GM19372 (cell line): ENCODE data around the gene NET1.

ENCODE experiments used
- ATAC-seq: cut with Tn5 transposase; IDR thresholded peaks from one replicate; pipeline ENCODE4 v1.9.1; 2021; ENCODE audit warnings: mild to moderate bottlenecking, low read depth, moderate library complexity; ENCODE audit not compliant: unreplicated experiment

NET1 gene

DNA sequence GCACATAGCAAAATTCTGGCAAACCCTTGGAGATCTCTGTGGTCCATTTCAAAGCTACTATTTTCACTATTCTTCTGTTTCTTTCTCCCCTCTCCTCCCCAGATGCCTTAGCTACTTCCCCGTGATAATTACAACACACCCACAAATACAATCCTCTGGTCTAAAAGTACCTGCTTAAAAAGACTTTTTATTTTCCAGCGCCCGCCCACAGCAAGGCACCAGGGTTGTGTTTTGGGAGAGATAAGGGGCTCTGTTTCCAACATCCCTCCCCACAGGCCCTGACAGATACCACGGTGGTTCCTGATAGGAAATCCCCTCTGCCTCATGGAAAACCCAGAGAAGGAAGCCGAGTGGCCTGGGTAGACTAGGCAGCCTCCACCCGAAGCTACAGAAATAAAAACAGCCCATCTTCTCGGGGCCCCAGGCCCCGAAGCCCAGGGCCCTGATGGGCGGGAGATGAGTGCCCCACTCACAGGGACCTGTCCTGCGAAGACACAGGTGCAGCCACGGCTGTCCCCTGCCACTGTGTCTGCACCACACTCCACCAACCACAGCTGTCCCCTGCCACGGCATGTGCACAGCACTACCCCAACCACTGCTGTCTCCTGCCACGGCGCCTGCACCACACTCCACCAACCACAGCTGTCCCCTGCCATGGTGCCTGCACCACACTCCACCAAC, 67.3 kb downstream of the NET1 start:
- no peak for ATAC-seq

DNA sequence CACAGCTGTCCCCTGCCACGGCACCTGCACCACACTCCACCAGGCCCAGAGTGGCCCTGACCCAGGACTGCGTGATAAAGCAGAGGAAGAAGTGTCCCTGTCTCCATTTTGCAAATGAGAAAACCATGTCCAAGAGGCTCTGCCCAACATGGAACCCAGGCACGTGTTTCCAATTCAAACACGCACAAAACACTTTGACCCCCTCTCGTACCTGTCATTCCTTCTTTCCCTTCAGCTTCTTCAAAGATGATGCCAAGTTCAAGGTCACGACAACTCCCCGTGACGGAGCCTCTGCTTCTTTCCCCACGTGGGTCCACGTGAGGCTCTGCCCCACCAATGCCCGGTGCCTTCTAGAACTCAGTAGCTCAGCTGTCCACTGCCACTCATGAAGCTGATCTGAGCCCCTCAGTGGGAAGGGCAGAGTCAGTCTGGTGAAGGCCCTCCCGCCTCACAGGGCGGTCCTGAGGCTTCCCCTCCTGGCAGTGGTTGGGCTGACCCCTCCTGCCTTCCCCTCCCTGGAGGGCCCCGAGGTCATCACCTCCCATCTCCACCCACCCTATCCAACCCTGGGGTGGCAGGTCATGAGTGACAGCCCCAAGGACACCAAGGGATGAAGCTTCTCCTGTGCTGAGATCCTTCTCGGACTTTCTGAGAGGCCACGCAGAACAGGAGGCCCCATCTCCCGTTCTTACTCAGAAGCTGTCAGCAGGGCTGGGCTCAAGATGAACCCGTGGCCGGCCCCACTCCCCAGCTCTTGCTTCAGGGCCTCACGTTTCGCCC, 68.0 kb downstream of the NET1 start:
- no peak for ATAC-seq

DNA sequence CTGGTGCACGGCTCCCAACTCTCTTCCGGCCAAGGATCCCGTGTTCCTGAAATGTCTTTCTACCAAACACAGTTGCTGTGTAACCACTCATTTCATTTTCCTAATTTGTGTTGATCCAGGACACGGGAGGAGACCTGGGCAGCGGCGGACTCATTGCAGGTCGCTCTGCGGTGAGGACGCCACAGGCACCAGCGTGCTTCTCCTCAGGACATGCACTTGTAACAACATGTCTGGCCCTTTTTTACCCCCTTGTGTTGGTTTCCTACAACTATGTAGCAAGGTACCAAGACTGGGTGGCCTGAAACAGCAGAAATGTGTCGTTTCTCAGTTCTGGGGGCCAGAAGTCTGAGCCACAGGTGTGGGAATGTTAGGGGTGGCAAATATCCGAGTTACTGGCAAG, 68.8 kb downstream of the NET1 start:
- no peak for ATAC-seq

DNA sequence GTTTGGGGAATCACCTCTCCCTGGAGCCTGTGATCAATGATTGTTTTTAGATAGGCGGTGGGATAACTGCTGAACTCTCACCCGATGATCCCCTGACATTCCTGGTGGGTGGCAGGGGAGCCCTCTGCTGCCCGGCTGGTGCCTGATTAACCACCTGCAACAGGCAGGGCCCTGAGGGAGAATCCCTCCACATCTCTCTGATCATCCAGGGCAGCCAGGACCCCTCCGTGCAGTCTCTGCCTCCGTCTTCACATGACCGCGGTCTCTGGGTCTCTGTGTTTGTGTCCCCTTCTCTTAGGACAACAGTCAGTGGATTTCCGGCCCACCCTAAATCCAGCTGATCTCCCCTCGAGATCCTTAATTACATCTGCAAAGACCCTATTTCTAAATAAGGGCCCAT, 69.7 kb downstream of the NET1 start:
- ATAC-seq: no peak

DNA sequence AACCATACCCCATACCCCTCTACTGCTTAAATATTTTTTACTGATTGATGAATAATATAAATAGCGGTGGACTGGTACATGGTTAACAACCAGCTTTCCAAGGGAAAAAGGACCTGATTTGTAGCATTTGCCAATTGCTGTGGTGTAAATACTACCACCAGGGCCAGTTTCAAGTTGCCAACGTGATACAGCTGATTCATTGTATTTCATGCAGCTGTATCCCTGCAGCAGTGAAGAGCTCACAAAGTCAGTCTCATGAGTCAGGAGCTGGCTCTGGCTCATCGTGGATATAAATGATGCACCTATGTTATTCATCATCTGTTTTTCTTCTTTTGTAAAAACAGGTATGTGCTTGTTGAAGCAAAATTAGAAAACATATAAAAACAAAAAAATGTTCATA, 71.8 kb downstream of the NET1 start:
- no peak for ATAC-seq

DNA sequence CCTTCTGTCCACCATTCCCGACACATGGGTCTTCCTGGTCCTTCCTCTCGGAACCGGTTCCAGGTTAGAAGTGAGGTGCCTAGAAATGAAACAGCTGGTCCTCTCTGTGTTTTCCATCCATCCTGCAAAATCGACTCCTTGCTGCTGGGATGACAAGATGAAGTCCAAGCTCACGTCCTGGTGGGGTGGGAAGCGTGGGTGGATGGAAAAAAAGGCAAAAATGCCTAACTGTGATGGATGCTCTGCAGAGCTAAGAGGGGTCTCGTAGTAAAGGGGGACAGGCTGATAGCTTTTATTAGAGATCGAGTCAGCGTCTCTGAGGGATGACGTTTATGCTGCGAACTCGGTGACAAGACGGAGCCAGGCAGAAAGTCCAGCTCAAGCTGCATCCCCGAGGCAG, 72.9 kb downstream of the NET1 start:
- no peak for ATAC-seq

DNA sequence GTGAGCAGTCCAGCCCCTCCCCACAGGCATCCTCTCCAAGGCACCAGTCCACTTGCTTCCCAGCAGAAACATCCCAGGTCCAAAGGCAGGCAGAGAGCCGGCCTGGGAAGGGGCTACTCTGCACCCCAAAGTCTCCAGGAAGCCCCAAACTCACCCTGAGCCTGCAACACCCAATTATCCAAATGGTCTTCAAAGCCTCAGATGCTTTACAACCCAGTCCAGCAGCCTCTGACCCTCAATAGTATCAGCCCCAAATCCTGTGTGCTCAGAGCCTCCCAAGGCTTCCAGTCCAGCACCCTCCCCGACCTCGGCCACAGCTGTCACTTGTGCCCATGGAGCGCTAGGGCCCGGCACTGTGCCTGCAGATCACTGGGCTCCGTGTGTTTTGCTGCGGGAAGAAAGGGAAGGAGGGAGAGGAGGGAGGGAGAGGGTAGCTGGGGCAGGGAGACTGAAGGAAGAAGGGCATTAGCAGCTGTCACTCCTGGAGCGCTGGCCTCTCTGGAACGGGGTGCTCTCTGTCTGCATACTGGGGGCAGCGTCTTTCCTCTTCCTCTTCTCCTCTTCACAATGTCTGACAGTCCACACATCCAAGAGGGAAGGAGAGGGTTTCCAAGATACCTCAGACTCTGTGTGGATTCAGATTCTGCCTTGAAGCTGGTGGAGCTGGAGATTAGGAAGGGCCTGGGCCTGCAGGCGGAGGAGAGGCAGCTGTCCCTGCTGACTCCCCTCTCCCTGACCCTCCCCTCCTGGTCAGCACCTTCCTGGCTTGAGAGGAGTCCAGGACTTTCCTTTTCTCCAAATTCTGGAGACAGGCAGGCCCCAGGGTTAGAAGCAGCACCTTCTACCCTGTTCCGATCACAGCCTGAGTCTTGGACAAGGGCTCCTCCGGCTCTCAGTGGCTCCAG, 73.8 kb downstream of the NET1 start:
- no peak for ATAC-seq

DNA sequence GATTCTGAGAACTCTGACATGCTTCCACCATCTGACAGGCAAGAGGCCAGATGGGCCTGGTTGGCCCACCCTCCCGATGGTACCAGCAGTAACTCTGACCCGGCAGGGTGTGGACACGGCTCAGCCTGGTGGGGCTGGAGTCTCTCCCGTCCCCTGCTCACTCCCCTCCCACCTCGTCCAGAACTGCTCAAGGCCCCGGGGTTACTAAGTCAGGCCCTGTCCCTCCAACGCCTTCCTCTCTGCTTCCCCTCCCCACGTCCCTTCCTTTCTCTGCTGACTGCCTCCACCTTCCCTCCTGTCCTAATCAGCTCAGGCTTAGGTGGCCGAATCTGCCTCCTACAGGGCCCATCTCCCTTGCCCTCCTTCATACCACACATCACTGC, 74.5 kb downstream of the NET1 start:
- no peak for ATAC-seq

DNA sequence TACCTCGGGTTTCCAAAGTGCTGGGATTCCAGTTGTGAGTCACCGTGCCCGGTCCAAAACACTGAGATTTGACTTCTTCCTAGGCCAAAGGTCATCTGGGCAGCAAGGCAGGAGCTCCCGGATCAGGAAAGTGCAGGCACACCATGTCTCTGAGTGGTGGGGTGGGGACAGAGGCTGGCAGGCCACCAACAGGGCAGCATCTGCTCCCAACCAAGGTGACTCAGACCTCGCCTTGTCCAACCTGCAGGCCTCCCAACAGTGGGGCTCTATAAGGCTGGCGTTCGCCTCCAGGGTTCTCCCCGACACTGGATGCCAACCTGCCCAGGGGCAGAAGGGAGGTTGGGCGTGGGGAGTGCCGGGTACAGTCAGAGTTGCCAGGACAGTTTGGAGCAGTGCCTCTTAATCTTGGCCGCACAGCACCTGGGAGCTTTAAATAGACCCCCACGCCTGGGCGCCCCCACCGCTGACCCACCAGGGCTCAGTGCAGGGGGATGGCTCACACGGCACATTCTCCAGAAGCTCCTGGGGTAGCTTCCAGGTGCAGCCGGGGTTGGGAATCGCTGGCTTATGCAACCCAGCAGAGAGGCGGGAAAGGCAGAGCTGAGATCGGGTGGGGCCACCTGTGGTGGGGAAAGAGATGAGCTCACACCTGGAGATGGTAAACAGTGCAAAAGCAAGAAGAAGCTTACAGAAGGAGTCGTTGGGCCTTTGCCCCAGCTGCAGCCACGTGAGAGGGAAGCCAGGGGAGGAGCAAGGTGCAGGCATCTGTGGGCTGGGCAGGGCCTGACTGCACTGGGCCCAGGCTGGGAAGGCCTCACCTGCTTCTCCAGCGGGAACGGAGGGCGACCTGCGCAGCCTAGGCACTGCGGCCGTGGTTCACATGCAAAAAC, 76.2 kb downstream of the NET1 start:
- no peak for ATAC-seq

DNA sequence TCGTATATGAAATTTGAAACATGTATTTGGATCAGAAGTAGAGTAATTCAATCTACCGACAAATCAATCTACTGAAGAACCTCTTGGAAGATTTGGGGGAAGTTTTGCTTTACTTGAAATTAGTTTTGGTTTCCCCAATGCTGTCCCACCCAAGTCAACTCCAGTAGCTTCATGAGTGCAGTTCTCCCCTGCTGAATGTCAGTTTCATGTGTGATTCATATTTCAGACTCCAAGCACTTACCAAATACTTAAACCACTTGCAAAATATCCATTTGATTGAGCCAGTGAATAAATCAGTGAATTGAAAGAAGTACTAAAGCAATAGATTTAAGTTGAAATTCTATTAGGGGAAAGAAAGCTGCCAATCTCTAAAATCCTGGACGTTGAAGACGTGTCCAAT, 77.7 kb downstream of the NET1 start:
- ATAC-seq: no peak

DNA sequence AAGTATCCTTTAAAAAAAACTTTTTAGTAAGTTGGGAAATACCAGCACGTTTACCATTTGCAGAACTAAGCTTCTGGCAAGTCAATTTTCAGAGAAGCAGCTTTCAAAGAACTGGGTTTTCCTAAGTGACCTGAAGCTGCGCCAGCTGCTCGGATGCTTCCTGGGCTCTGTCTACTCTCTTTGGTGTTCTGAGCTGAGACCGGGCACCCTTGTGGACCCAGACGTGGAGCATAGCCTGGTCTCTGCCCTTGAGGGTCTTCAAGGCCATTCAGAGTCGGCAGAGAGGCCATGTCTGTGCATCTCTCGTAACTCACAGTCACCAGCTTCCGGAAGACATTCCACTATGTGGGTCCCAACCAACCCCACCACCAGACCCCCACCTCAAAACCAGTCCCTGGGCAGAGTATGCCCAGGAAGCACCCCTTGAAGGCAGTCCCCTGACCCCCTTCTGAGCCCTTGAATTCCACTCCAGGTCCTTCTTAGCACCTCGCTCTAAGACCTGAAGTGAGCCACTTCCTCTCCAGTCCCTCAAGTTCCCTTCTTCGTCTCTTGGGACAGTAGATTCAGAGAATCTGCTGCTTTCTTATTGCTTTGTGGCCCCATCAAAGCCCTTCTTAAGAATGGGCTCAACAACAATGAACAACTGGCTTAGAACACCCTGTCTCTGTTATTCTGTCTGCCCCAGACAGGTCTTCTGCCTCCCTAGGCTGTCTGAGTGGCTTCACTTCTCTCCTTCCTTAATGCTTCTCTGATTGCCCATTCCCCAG, 78.5 kb downstream of the NET1 start:
- no peak for ATAC-seq

DNA sequence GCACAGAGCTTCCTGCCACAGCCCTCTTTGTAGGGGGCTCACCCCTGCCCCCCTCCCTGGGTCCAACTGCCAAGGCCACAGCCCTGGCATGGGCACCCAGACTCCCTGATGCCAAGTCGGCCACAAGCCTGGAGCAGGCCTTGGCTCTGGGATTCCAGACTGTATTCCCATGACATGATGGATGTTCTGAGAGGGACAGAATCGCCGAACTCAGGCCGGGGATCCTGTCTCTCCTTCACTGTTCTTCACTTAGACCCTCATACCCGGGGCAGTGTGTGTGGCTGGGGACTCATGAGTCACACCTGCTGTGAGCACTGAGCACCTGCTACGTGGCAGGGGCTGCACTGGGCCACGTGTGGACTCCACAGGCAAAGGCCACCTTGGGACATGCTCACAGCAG, 79.1 kb downstream of the NET1 start:
- no peak for ATAC-seq

DNA sequence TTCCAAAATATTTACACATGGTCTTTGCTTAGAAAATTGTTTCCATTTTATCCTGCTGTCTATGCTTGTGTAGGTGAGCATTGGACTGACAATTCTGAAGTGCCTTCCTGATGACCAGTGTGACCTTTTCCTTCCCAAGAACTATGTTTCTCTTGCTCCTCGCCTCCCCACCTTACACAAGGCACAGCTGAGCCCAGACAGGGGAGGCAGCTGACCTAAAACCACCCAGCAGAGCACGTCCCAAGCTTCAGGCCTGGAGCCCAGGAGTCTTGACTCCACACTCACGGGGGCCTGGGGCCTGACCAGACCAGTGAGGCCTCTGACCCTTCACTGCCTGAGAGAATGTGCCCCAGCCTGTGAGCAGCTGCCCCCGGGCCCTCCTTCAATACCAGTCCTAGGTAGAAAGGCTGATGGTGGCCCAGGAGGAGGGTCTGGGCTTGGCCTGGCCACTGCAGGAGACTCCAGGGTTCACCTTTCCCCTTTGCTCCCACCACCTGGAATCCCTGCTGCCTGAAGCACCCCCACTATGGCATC, 80.0 kb downstream of the NET1 start:
- ATAC-seq: no peak

DNA sequence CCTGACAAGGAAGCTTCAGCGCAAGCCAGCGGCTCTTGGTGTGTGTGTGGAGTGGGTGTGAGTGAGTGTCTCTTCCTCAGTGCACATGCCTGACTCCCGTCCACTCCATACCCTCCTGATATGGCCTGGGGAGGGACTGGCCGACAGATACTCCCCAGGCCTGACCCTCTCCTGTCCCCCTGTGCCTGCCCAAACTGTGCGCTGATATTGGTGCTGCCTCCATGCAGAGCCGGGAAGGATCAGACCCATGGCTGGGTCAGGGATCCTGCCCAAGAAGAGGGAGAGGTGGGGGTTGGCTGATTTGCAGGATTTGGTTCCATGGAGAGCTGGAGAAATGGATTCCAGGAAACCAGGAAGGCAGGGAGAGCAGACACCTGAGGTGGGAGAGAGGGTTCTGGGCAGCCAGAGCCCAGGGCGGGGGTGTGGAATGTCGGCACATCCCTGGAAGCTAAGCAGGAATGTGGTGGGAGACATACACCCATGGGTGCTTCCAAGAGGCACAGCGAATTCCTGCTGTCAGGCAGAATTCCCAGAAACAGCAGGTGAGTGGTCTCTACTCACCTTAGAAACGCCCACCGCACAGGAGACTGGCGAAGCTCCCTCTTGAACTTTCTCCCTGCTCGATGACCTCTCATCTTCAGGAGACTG, 80.7 kb downstream of the NET1 start:
- ATAC-seq: no peak

DNA sequence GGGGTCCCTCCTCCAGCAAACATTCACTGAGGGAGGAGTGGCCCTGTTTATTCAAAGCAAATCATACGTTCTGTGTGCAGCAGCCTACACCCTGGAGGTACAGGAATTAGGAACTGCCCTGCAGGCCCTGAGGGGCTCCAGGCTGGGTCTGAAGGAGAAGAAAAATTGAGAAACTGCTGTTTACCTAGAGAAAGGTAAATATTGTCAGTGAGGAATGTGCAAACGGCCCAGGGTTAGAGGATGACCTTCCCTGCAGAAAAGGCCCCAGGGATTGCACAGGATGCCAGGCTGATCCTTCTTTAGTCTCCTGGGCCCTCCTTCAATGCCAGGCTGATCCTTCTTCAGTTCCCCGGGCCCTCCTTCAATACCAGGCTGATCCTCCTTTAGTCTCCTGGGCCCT, 81.3 kb downstream of the NET1 start:
- no peak for ATAC-seq

DNA sequence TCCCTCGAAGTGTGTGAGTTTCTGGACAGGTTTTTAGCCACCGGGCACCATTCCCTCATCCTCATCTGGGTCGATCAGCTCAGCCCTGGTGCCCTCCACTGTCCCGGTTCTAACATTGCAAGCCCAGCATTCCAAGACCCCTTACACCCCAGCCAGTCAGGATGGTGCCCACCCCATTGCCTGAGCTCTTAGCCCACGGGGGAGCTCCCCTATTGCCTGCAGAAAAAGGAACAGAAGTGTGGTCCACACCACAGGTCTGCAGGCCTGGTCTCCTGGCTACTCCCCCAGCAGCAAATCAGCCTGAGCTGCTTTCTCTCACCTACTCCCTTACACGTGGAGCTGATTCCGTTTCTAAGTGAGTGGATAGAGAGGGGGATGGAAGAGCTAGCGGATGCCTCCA, 82.3 kb downstream of the NET1 start:
- ATAC-seq: no peak

DNA sequence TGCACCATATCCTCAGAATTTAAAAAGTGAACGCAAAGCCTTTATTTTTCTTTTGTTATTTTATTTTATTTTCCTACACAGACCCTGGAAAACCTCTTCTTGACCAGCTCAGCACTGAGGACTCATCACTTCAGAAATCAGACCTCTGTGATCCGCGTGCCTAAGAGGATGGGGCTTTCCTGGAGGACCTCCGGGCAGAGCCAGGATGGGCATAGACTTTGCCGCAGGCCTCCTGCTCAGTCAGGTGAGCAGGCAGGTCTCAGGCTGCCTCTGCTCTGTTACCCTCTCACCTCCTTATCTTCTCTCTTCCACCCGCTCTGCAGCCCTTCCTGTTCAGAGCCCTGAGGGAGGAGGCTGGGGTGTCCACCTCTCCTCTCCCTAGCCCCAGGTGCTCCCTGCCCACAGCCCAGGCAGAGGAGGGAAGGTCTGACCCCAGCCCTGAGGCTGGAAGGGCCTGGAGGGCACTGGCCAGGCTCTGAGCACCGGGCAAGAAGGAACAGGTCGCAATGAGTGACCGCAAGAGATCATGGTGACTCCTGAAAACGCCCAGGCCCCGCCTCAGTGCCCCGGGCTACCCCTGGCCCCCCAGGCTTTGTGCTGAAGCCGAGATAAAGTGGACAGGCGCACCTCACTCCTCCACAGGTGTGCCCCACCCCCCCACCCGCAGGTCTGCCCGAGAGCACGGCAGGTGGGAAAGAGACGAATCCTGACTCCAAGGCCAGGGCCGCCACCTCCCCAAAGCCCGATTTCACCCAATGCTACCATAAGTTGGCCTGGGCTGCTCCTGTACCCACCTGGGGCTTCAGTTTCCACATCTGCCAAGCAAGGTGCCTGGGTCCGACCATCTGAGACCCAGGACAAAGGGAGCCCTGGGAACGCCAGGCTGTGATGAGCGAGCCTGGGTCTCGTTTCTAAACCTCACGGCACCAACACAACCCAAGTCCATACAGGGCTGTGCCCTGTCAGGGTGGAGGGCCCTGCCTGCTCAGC, 84.2 kb downstream of the NET1 start:
- no peak for ATAC-seq

DNA sequence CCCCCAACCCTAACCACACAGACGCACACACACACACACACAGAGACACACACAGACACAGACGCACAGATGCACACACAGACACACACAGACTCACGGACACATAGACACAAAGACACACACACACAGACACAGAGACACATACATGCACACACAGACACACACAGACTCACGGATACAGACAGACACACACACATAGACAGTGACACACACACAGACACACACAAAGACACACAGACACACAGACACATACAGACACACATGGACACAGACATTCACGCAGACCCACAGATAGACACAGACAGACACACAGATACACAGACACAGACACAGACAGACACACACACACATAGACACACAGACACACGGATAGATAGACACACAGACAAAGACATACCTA, 84.9 kb downstream of the NET1 start:
- ATAC-seq: no peak
